Caco-2 (cell line): ENCODE results near the gene RASSF4. TPM values are rescaled to one million over a fixed set of nuclear protein-coding genes. Genes with fewer than 3 reads are reported as not detected.
A peak's percentile ranks its signal among the peaks of the same experiment; 100 is the strongest.

Experiments
- BruUV-seq: library from RNA; stranded (reverse); fragments of 400-500 nt; replicated peaks from 2 replicates; lab custom pipeline; 2021; lab: Mats Ljungman, UMichigan
- CTCF ChIA-PET: fragments of 300-600 bp; sonication (Branson Sonifier 250); formaldehyde crosslinking; loops from one replicate; lab custom pipeline; 2022; ENCODE audit warnings: antibody characterized with exemption; lab: Charles Lee
- POLR2A ChIA-PET: fragments of 300-600 bp; sonication (Branson Sonifier 250); formaldehyde crosslinking; loops from one replicate; lab custom pipeline; 2022; ENCODE audit warnings: antibody characterized with exemption; lab: Charles Lee
- DNase-seq, 2 experiments: peaks; one replicate each; pipeline versions ENCODE4 v3.0.0 to v3.0.0-alpha.2; 2020 to 2022
- H3K27me3 ChIP-seq: replicated peaks from 2 replicates; pipeline ENCODE4 v1.6.0; 2011; ENCODE audit warnings: low read length; ENCODE audit not compliant: control insufficient read depth, insufficient read depth
- H3K36me3 ChIP-seq: 2 replicates; pipeline ENCODE4 v1.5.1; 2011; ENCODE audit warnings: low read length; ENCODE audit not compliant: control insufficient read depth, insufficient read depth
- H3K4me1 ChIP-seq: fragments of 250-450 bp; sonication (Bioruptor Pico); 2 replicates; pipeline ENCODE4 v1.5.1; 2020; ENCODE audit warnings: mild to moderate bottlenecking
- H3K4me3 ChIP-seq: 2 replicates; pipeline ENCODE4 v1.5.1; 2011; ENCODE audit warnings: low read depth, mild to moderate bottlenecking, control low read depth, low read length
- H3K9me3 ChIP-seq: fragments of 250-450 bp; sonication (Bioruptor Pico); 2 replicates; pipeline ENCODE4 v1.5.1; 2020; ENCODE audit warnings: mild to moderate bottlenecking, moderate library complexity
- H3K27ac Mint-ChIP-seq: one replicate; pipeline ENCODE4 v1.8.0; 2022; ENCODE audit warnings: mixed read lengths; ENCODE audit not compliant: unreplicated experiment
- H3K27me3 Mint-ChIP-seq: one replicate; pipeline ENCODE4 v1.8.0; 2022; ENCODE audit warnings: mixed read lengths; ENCODE audit not compliant: insufficient read depth, unreplicated experiment
- H3K36me3 Mint-ChIP-seq: one replicate; pipeline ENCODE4 v1.8.0; 2022; ENCODE audit warnings: mild to moderate bottlenecking, mixed read lengths; ENCODE audit not compliant: insufficient read depth, unreplicated experiment
- H3K4me1 Mint-ChIP-seq: one replicate; pipeline ENCODE4 v1.8.0; 2022; ENCODE audit warnings: low read depth, mixed read lengths; ENCODE audit not compliant: unreplicated experiment
- H3K4me3 Mint-ChIP-seq: one replicate; pipeline ENCODE4 v1.8.0; 2022; ENCODE audit warnings: mild to moderate bottlenecking, moderate library complexity, mixed read lengths; ENCODE audit not compliant: unreplicated experiment
- H3K9me3 Mint-ChIP-seq: one replicate; pipeline ENCODE4 v1.8.0; 2022; ENCODE audit warnings: mixed read lengths; ENCODE audit not compliant: unreplicated experiment
- CTCF ChIP-seq, 2 experiments: fragments of 200-600 bp in 1 of 2; IDR thresholded peaks; 1 replicate in 1 of 2; 2 replicates in 1 of 2; pipeline versions ENCODE4 v1.5.1 to v1.8.0; 2011 to 2022; ENCODE audit warnings: antibody characterized with exemption in 1 of 2, control low read depth in 1 of 2, inconsistent platforms in 1 of 2, low read depth in 1 of 2, low read length in 1 of 2, mild to moderate bottlenecking in 1 of 2, moderate library complexity in 1 of 2; ENCODE audit not compliant: insufficient read depth in 1 of 2, severe bottlenecking in 1 of 2, unreplicated experiment in 1 of 2
- intact Hi-C: fragments of 100-400 bp; cut with micrococcal nuclease; formaldehyde crosslinking; loops from one replicate; pipeline ENCODE4 v1.10.0; 2022; ENCODE audit not compliant: unreplicated experiment
- total RNA-seq: library from RNA; stranded (reverse); gene quantifications from 2 replicates; pipeline ENCODE4 v1.2.3, GENCODE V29; 2022

The RASSF4 gene
- total RNA-seq, 1 experiment from 2014 or later, result 55.6 TPM

GRCh38 chr10:44934416-44935200, 25.0 kb upstream of the RASSF4 start:
- H3K36me3 Mint-ChIP-seq, result no peaks in the 10 kb centered on the region
- CTCF ChIA-PET, result interaction anchor here (1.0 to 3.0 kb wide), 4 partner anchors 39 to 60 kb away, joined by 4 to 27 read pairs (median 10); partner anchors contain the start of gene DEPP1
- H3K27me3 Mint-ChIP-seq, result peaks cover 4% of the 10 kb centered on the region
- DNase-seq, result no peak
- H3K4me3 Mint-ChIP-seq, result no peak overlapping the region
- no peaks in the 10 kb centered on the region for H3K9me3 Mint-ChIP-seq
- no peaks in the 10 kb centered on the region for H3K9me3 ChIP-seq
- no peaks in the 10 kb centered on the region for H3K27me3 ChIP-seq
- H3K4me3 ChIP-seq, result no peak overlapping the region
- peak overlapping the region; percentile 23 for H3K27ac Mint-ChIP-seq
- H3K36me3 ChIP-seq, result no peaks in the 10 kb centered on the region
- intact Hi-C loops, result no loop called here
- no peak for TF ChIP-seq CTCF (IDR thresholded peaks at IDR 0.05; ENCODE audit: insufficient read depth in 1 of 2, low read depth in 1 of 2, low read length in 1 of 2, severe bottlenecking in 1 of 2, unreplicated experiment in 1 of 2)
- H3K4me1 ChIP-seq, result peaks cover 28% of the 10 kb centered on the region
- peaks cover 20% of the 10 kb centered on the region for H3K4me1 Mint-ChIP-seq
- BruUV-seq, result no TSS peak
- POLR2A ChIA-PET, result no interaction called here

- peaks cover 28% of the 10 kb centered on the region for H3K4me1 ChIP-seq
- CTCF ChIA-PET, result interaction anchor here (1.1 to 1.6 kb wide), 3 partner anchors 10 to 43 kb away, joined by 3 to 4 read pairs (median 3); partner anchors contain the start of gene DEPP1
- no TSS peak for BruUV-seq
- no peak overlapping the region for H3K4me3 Mint-ChIP-seq
- POLR2A ChIA-PET, result no interaction called here
- peaks cover 20% of the 10 kb centered on the region for H3K4me1 Mint-ChIP-seq
- H3K27ac Mint-ChIP-seq, result peak overlapping the region; percentile 23
- no peaks in the 10 kb centered on the region for H3K27me3 Mint-ChIP-seq
- no peaks in the 10 kb centered on the region for H3K36me3 Mint-ChIP-seq
- no peak for TF ChIP-seq CTCF (IDR thresholded peaks at IDR 0.05; ENCODE audit: insufficient read depth in 1 of 2, low read depth in 1 of 2, low read length in 1 of 2, severe bottlenecking in 1 of 2, unreplicated experiment in 1 of 2)
- no peak overlapping the region for H3K4me3 ChIP-seq
- H3K36me3 ChIP-seq, result no peaks in the 10 kb centered on the region
- H3K9me3 Mint-ChIP-seq, result no peaks in the 10 kb centered on the region
- no peaks in the 10 kb centered on the region for H3K27me3 ChIP-seq
- intact Hi-C loops, result no loop called here
- DNase-seq, result peak in 1 of 2 experiments; percentile 41
- H3K9me3 ChIP-seq, result no peaks in the 10 kb centered on the region
Observed at GRCh38 chr10:44935201-44935965, 24.2 kb upstream of the RASSF4 start.

GRCh38 chr10:44935966-44936295, 23.7 kb upstream of the RASSF4 start:
- Mint-ChIP-seq H3K27ac (peak overlapping the region; percentile 23), H3K9me3 (no peaks in the 10 kb centered on the region), H3K4me1 (peaks cover 20% of the 10 kb centered on the region), H3K27me3 (no peaks in the 10 kb centered on the region), H3K36me3 (no peaks in the 10 kb centered on the region), H3K4me3 (no peak overlapping the region)
- Histone ChIP-seq H3K27me3 (no peaks in the 10 kb centered on the region), H3K36me3 (no peaks in the 10 kb centered on the region), H3K4me1 (peaks cover 28% of the 10 kb centered on the region), H3K4me3 (no peak overlapping the region), H3K9me3 (no peaks in the 10 kb centered on the region)
- CTCF ChIA-PET, result interaction anchor here (1.1 to 1.6 kb wide), 3 partner anchors 11 to 43 kb away, joined by 3 to 4 read pairs (median 3); partner anchors contain the start of gene DEPP1
- intact Hi-C loops, result no loop called here
- no peak for DNase-seq
- BruUV-seq, result no TSS peak
- no peak for TF ChIP-seq CTCF (IDR thresholded peaks at IDR 0.05; ENCODE audit: insufficient read depth in 1 of 2, low read depth in 1 of 2, low read length in 1 of 2, severe bottlenecking in 1 of 2, unreplicated experiment in 1 of 2)
- POLR2A ChIA-PET, result interaction anchor here (0.8 kb wide), 1 partner anchor 24 kb away, joined by 3 read pairs; the partner anchor contains the start of gene RASSF4
